Rectal smooth muscle tissue (tissue), 1 donor: ENCODE measurements around the gene GTF2E1.

Experiments used
- H3K27ac ChIP-seq: one replicate; pipeline ENCODE4 v1.7.0; 2013; ENCODE audit warnings: low read depth, low read length, inconsistent platforms
- H3K27me3 ChIP-seq: one replicate; pipeline ENCODE4 v1.7.0; 2013; ENCODE audit warnings: low read length; ENCODE audit not compliant: control insufficient read depth, insufficient read depth
- H3K36me3 ChIP-seq: one replicate; pipeline ENCODE4 v1.7.0; 2013; ENCODE audit warnings: low read length; ENCODE audit not compliant: control insufficient read depth, insufficient read depth
- H3K4me1 ChIP-seq: one replicate; pipeline ENCODE4 v1.7.0; 2013; ENCODE audit warnings: low read length; ENCODE audit not compliant: control insufficient read depth, insufficient read depth
- H3K4me3 ChIP-seq: one replicate; pipeline ENCODE4 v1.7.0; 2013; ENCODE audit warnings: low read length
- H3K9ac ChIP-seq: one replicate; pipeline ENCODE4 v1.7.0; 2013; ENCODE audit warnings: low read length

Gene GTF2E1

GRCh38 chr3:120791010-120791409, 48.5 kb downstream of the GTF2E1 start:
- no peak overlapping the region for H3K4me3 ChIP-seq
- no peak overlapping the region for H3K27ac ChIP-seq
- H3K27me3 ChIP-seq = no peaks in the 10 kb centered on the region
- no peak overlapping the region for H3K9ac ChIP-seq
- no peaks in the 10 kb centered on the region for H3K36me3 ChIP-seq
- H3K4me1 ChIP-seq = no peaks in the 10 kb centered on the region

DNA sequence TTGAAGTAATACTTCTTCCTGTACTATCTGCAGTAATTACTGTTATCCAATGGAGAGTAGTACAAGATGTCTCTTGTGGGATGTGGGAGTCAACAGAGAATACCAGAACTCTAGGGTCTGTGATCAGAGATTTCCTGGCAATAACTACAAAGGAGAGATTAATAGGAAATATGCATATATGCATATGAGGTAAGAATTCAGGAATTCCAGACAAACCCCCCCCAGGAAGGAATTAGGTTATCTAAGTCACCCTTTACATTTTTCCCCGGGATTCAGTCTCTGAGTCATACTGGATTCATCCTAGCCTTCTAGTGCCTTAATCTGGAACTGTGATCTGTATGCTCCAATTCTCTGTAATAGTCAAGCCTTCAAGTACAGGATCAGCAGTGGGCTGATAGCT, 49.4 kb downstream of the GTF2E1 start:
- Histone ChIP-seq H3K27me3 (no peaks in the 10 kb centered on the region), H3K4me1 (no peaks in the 10 kb centered on the region), H3K27ac (no peak overlapping the region), H3K36me3 (no peaks in the 10 kb centered on the region), H3K9ac (no peak overlapping the region), H3K4me3 (no peak overlapping the region)

DNA sequence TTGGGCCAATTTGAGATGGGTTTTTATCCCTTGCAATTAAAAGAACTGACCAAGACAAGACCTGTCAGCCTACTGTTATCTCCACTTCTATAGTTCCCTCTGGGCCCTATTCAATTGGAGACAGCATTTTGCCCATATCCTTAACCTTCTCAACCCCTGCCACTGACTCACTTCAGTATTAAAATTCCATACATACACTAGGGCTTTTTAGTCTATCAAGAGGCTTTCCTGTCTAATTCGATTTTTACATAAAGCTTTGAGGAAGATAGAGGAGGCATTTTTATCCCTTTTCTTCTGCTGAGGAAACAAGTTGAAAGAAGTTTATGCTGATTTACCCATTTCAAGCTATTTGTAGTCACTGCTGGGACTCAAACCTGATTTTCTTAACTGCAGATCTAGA, 51.1 kb downstream of the GTF2E1 start:
- Histone ChIP-seq H3K4me3 (no peak overlapping the region), H3K9ac (no peak overlapping the region), H3K27ac (no peak overlapping the region), H3K27me3 (no peaks in the 10 kb centered on the region), H3K36me3 (no peaks in the 10 kb centered on the region), H3K4me1 (no peaks in the 10 kb centered on the region)

DNA sequence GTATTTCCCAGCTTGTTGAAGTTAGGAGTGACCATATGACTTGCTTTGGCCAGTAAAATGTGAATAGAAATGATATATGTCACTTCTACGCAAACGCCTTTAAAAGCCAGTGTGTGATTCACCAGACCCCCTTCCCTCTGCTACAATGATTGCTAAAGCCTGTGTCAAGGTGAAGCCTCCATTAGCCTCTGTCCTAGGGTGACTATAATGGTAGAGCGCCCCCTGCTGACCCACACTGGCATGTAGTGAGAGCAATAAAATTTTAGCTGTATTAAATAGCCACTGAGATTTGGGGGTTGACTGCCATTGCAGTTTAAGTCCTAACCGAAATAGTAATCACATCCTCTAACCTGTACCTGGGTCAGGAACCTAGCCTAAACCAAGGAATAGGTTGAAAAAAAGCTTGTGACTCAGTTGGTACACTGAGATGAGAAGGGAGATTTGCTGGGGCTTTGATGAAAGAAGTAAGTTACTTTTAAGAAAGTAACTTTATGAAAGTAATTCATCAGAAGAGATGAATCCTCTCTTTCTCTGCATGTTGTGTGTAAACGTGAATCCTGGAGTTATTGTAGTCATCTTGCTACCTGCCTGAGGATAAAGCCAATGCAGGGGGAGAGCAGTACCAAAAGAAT, 52.6 kb downstream of the GTF2E1 start:
- Histone ChIP-seq H3K36me3 (no peaks in the 10 kb centered on the region), H3K9ac (no peak overlapping the region), H3K4me1 (no peaks in the 10 kb centered on the region), H3K27ac (no peak overlapping the region), H3K4me3 (no peak overlapping the region), H3K27me3 (no peaks in the 10 kb centered on the region)

DNA sequence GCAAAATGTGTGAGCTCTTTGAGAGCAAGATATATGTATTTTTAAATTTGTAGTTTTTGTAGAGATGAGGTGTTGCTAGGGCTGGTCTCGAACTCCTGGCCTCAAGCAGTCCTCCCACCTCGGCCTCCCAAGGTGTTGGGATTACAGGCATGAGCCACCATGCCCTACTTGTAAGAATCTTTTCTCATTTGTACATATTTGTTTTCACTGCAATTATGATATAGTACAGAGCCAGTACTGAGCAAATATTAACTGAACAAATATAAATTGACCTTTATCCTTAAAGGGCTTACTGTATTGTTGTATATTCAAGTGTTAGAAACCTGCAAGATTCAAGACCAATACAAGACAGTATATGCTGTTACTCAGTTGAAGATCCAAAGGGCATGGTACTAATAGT, 53.4 kb downstream of the GTF2E1 start:
- Histone ChIP-seq H3K9ac (no peak overlapping the region), H3K4me1 (no peaks in the 10 kb centered on the region), H3K36me3 (no peaks in the 10 kb centered on the region), H3K27me3 (no peaks in the 10 kb centered on the region), H3K27ac (no peak overlapping the region), H3K4me3 (no peak overlapping the region)

DNA sequence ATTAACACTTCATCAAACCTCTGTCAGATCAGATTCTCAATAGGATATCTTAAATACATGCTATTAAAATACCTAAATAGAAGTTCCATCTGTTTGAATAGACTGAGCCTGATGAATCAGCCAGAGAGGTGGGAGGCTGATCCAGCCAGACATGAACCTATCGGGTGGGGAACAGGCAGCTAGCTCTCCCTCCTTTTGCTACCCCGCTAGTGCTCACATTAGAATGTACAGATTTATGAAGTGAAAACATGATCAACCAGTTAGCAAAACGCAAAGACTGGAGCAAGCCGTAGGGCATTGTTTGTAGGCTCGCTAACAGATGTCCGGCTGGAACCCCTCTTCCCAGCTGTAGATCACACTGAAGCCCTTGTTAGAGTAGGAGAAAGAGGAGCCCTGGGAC, 54.4 kb downstream of the GTF2E1 start:
- Histone ChIP-seq H3K27ac (no peak overlapping the region), H3K36me3 (no peaks in the 10 kb centered on the region), H3K27me3 (no peaks in the 10 kb centered on the region), H3K4me1 (no peaks in the 10 kb centered on the region), H3K4me3 (no peak overlapping the region), H3K9ac (no peak overlapping the region)

DNA sequence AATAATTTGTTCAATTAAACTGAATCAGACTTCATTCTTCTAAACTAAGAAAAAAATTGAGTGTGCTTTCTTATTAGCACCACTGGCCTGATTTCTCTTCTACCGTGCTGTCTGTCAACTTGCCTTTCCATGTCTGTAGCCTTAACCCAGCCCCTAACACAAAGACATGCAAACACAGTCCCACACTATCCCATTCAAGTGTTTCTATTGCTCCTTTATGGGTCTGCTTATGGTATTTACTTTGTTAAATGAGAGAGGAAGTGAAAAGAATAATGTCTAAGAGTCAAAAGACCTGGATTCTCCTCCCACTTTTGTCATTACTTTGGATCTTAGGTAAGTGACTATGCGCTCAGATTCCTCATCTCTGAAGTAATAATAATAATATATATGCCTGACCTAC, 55.3 kb downstream of the GTF2E1 start:
- H3K27me3 ChIP-seq = no peaks in the 10 kb centered on the region
- no peak overlapping the region for H3K4me3 ChIP-seq
- no peak overlapping the region for H3K27ac ChIP-seq
- no peaks in the 10 kb centered on the region for H3K4me1 ChIP-seq
- H3K9ac ChIP-seq = no peak overlapping the region
- no peaks in the 10 kb centered on the region for H3K36me3 ChIP-seq

DNA sequence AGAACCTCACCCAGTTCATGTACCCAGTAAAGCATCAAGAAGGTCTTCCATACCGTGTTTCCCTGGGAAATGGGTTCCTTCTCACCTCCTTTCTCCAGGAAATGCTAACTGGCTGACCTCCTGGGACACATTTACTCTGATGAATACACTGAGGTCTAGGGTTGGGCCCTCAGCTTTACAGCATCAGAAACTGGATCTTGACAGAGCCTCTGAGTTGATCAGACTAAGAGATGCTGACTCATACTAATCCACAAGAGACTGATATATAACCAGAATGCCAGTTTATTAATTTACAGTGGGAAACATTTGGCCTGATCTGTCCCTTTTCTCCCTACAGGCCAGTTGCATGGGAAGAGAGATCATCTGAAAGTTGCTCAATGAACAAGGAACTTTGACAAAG, 55.8 kb downstream of the GTF2E1 start:
- Histone ChIP-seq H3K27me3 (no peaks in the 10 kb centered on the region), H3K27ac (no peak overlapping the region), H3K9ac (no peak overlapping the region), H3K4me3 (no peak overlapping the region), H3K36me3 (no peaks in the 10 kb centered on the region), H3K4me1 (no peaks in the 10 kb centered on the region)

DNA sequence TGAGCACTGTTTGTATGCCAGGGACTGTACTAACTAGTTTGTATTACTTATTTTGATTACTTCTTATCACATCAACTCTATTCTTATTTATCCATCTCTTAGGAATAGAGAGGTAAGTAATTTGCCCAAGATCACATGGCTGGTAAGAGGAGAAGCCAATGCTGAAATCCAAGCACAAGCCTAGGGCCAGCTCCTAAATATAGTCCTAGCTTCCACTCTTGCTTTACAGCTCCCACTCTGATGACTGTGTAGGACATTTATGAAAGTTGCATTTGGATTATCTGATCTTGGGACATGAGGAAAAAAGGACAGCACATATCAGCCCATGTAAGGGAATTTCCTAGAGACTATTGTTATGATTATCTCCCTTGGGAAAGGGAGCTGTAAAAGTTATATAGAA, 58.1 kb downstream of the GTF2E1 start:
- Histone ChIP-seq H3K4me3 (no peak overlapping the region), H3K27me3 (no peaks in the 10 kb centered on the region), H3K27ac (no peak overlapping the region), H3K36me3 (no peaks in the 10 kb centered on the region), H3K9ac (no peak overlapping the region), H3K4me1 (no peaks in the 10 kb centered on the region)

DNA sequence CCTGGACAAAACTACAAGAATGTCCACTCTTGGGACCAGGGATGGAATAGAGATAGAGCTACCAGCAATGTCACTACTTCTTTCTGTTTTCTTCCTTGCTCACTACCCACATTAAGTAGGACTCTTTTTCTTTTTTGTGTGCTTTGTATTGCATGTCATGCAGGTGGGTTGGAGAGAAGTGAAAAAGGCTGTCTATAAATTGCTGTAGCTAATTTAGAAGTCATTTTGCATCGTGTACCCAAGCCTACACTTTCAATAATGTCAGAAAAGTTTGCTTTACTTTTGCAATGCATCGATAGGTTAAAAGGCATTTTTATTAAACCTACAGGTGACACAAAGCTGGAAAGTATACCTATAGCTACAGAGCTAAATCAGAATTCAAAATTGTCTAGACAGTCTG, 58.9 kb downstream of the GTF2E1 start:
- Histone ChIP-seq H3K9ac (no peak overlapping the region), H3K27me3 (no peaks in the 10 kb centered on the region), H3K27ac (no peak overlapping the region), H3K4me1 (no peaks in the 10 kb centered on the region), H3K36me3 (no peaks in the 10 kb centered on the region), H3K4me3 (no peak overlapping the region)

DNA sequence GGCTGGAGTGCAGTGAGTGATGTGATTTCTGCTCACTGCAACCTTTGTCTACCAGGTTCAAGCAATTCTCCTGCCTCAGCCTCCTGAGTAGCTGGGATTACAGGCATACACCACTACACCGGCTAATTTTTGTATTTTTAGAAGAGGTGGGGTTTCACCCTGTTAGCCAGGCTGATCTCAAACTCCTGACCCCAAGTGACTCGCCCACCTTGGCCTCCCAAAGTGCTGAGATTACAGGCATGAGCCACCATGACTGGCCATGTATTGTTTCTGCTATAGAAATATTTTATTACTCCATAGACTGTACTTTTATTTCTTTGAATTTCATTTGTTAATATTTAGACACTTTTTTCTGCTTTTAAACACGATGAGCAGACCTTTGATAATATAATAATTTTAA, 60.4 kb downstream of the GTF2E1 start:
- Histone ChIP-seq H3K27ac (no peak overlapping the region), H3K9ac (no peak overlapping the region), H3K27me3 (no peaks in the 10 kb centered on the region), H3K4me1 (no peaks in the 10 kb centered on the region), H3K36me3 (no peaks in the 10 kb centered on the region), H3K4me3 (no peak overlapping the region)

GRCh38 chr3:120816728-120817127, 74.2 kb downstream of the GTF2E1 start:
- no peaks in the 10 kb centered on the region for H3K27me3 ChIP-seq
- no peak overlapping the region for H3K4me3 ChIP-seq
- no peaks in the 10 kb centered on the region for H3K36me3 ChIP-seq
- H3K4me1 ChIP-seq = no peaks in the 10 kb centered on the region
- H3K27ac ChIP-seq = no peak overlapping the region
- H3K9ac ChIP-seq = no peak overlapping the region

GRCh38 chr3:120820748-120821147, 78.2 kb downstream of the GTF2E1 start:
- Histone ChIP-seq H3K9ac (no peak overlapping the region), H3K27me3 (no peaks in the 10 kb centered on the region), H3K4me3 (no peak overlapping the region), H3K36me3 (no peaks in the 10 kb centered on the region), H3K4me1 (no peaks in the 10 kb centered on the region), H3K27ac (no peak overlapping the region)
